Measurements from ENCODE around the gene BSN. TPM values are rescaled to one million over a fixed set of nuclear protein-coding genes. Genes with fewer than 3 reads are reported as not detected.
"Not testable (repeated sequence)": the region's sequence is repeated elsewhere in the genome, so short reads cannot be mapped to it uniquely, and the experiment has no call there.

Gene BSN
- polyA plus RNA-seq, 10 donors, result 0.63 to 1.2 (median 0.91) TPM

- no peak for DNase-seq
These were observed 18.1 kb upstream of the BSN start for GRCh38 chr3:49535971-49536874.

GRCh38 chr3:49536875-49537533 is 17.3 kb upstream of the BSN start:
- no peak for DNase-seq

- DNase-seq, result peak; percentile 90 to 96 (median 94)
These were observed 14.4 kb upstream of the BSN start for GRCh38 chr3:49539659-49540560.

- DNase-seq, result no peak
These were observed 2.2 kb upstream of the BSN start for GRCh38 chr3:49552087-49552486.

- no peak for DNase-seq
These were observed 969 bp upstream of the BSN start for GRCh38 chr3:49553324-49553691.

GRCh38 chr3:49554633-49555265 is 472 bp downstream of the BSN start:
- DNase-seq, result peak in 2 of 3 donors; percentile 71 to 77

GRCh38 chr3:49556500-49557275 is 2.4 kb downstream of the BSN start:
- DNase-seq, result no peak

GRCh38 chr3:49563040-49563578 is 8.8 kb downstream of the BSN start:
- no peak for DNase-seq

- DNase-seq, result no peak
These were observed 9.5 kb downstream of the BSN start for GRCh38 chr3:49563766-49564165.

GRCh38 chr3:49566312-49566711 is 12.0 kb downstream of the BSN start:
- DNase-seq, result no peak

- no peak for DNase-seq
These were observed 13.1 kb downstream of the BSN start for GRCh38 chr3:49567406-49567805.

GRCh38 chr3:49568965-49569364 is 14.7 kb downstream of the BSN start:
- no peak for DNase-seq

- DNase-seq, result no peak
These were observed 15.9 kb downstream of the BSN start for GRCh38 chr3:49570028-49570654.

GRCh38 chr3:49582177-49582576 is 27.9 kb downstream of the BSN start:
- no peak for DNase-seq

GRCh38 chr3:49585261-49585755 is 31.0 kb downstream of the BSN start:
- DNase-seq, result not testable (repeated sequence)

- DNase-seq, result no peak
These were observed 37.3 kb downstream of the BSN start for GRCh38 chr3:49591615-49592014.

GRCh38 chr3:49593041-49593440 is 38.8 kb downstream of the BSN start:
- no peak for DNase-seq

GRCh38 chr3:49600781-49601180 is 46.5 kb downstream of the BSN start:
- DNase-seq, result no peak

GRCh38 chr3:49601358-49602048 is 47.2 kb downstream of the BSN start:
- no peak for DNase-seq
